ENCODE measurements around the gene TBC1D9.

DNA sequence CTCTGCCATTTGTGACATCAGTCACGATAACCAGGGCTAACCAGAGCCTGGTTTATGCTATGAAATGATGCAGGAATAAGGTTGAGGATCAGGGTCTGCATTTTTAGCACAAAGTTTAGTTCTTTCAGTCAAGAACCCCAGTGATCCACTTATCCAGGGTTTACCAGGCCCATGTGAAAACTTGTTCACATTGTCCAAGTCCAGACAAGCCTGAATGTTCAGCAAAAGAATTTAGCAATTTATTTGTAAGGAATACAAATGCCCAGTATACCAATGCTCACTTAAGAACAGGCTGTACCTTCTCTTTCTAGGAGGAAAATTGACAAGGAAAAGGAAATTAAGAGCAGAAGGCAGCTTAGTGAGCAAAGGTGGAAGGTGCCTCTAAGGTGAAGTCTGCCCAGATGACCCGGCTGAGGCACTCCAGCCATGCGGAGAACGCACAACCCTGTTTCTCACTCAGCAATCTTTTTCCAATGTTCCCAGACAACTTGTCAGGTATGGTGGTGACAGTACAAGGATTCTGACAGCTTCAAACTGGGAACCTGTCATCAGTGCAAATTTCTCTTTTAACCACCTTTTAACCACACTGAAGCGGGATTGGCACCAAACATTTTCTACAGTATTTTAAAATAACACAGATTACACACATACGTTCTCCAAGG lies 54.0 kb downstream of the TBC1D9 start:
- TF ChIP-seq, protein P1, sequence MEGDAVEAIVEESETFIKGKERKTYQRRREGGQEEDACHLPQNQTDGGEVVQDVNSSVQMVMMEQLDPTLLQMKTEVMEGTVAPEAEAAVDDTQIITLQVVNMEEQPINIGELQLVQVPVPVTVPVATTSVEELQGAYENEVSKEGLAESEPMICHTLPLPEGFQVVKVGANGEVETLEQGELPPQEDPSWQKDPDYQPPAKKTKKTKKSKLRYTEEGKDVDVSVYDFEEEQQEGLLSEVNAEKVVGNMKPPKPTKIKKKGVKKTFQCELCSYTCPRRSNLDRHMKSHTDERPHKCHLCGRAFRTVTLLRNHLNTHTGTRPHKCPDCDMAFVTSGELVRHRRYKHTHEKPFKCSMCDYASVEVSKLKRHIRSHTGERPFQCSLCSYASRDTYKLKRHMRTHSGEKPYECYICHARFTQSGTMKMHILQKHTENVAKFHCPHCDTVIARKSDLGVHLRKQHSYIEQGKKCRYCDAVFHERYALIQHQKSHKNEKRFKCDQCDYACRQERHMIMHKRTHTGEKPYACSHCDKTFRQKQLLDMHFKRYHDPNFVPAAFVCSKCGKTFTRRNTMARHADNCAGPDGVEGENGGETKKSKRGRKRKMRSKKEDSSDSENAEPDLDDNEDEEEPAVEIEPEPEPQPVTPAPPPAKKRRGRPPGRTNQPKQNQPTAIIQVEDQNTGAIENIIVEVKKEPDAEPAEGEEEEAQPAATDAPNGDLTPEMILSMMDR (IDR thresholded peaks at IDR 0.05) = no peak
- TF ChIP-seq POLR2A (IDR thresholded peaks at IDR 0.05) = no peak
